Fibroblast of lung (primary cell): ENCODE data around the gene SPOCK1. TPM values are rescaled to one million over a fixed set of nuclear protein-coding genes. Genes with fewer than 3 reads are reported as not detected.

Experiments used
- DNase-seq, 2 donors: peaks; one replicate each; pipeline versions ENCODE4 v3.0.0 to v3.0.0-alpha.2; 2010; ENCODE audit warnings: low read depth in 2 of 2
- H2AFZ ChIP-seq: 2 replicates; pipeline ENCODE4 v1.5.1; 2012; ENCODE audit warnings: low read length, control low read depth, inconsistent platforms
- H3K27ac ChIP-seq: 2 replicates; pipeline ENCODE4 v1.5.1; 2011; ENCODE audit warnings: low read length, control low read depth; ENCODE audit not compliant: insufficient read depth
- H3K27me3 ChIP-seq: 2 replicates; pipeline ENCODE4 v1.5.1; 2011; ENCODE audit warnings: mild to moderate bottlenecking, low read length; ENCODE audit not compliant: control insufficient read depth, insufficient read depth
- H3K36me3 ChIP-seq: 2 replicates; pipeline ENCODE4 v1.5.1; 2011; ENCODE audit warnings: low read length; ENCODE audit not compliant: control insufficient read depth, insufficient read depth
- H3K4me1 ChIP-seq: 2 replicates; pipeline ENCODE4 v1.5.1; 2011; ENCODE audit warnings: low read length; ENCODE audit not compliant: control insufficient read depth, insufficient read depth; ENCODE audit errors: extremely low read depth
- H3K4me2 ChIP-seq: 2 replicates; pipeline ENCODE4 v1.5.1; 2011; ENCODE audit warnings: low read length, control low read depth; ENCODE audit not compliant: insufficient read depth; ENCODE audit errors: extremely low read depth
- H3K4me3 ChIP-seq, 4 experiments: fragments of 200-600 bp in 1 of 4; sonication (generic) in 1 of 4; replicated peaks in 1 of 4; 2 replicates each; pipeline ENCODE4 v1.5.1; 2011 to 2016; ENCODE audit warnings: low read length in 4 of 4, low read depth in 3 of 4, mild to moderate bottlenecking in 3 of 4, control low read depth in 2 of 4, inconsistent platforms in 1 of 4, mixed read lengths in 1 of 4; ENCODE audit not compliant: insufficient read depth in 1 of 4; ENCODE audit errors: control extremely low read depth in 1 of 4
- H3K79me2 ChIP-seq: 2 replicates; pipeline ENCODE4 v1.5.1; 2012; ENCODE audit warnings: mild to moderate bottlenecking, low read length, inconsistent platforms; ENCODE audit not compliant: control insufficient read depth, insufficient read depth
- H3K9ac ChIP-seq: 2 replicates; pipeline ENCODE4 v1.5.1; 2011; ENCODE audit warnings: mild to moderate bottlenecking, low read length, control low read depth; ENCODE audit not compliant: insufficient read depth
- H3K9me3 ChIP-seq: 2 replicates; pipeline ENCODE4 v1.5.1; 2012; ENCODE audit warnings: low read depth, low read length; ENCODE audit not compliant: control insufficient read depth, insufficient read depth
- H4K20me1 ChIP-seq: 2 replicates; pipeline ENCODE4 v1.5.1; 2011; ENCODE audit warnings: low read length; ENCODE audit not compliant: control insufficient read depth, insufficient read depth; ENCODE audit errors: extremely low read depth
- EZH2 ChIP-seq: IDR thresholded peaks from 2 replicates; pipeline ENCODE4 v1.5.1; 2012; ENCODE audit warnings: low read length, control low read depth, mild to moderate bottlenecking; ENCODE audit errors: missing control alignments
- polyA plus RNA-seq, 2 donors: library from polyadenylated mRNA; depleted of rRNA in 1 of 2; stranded (reverse) in 1 of 2; unstranded in 1 of 2; fragments of >200 nt; gene quantifications; 2 replicates each; pipeline ENCODE4 v1.2.1, GENCODE V29; 2011 to 2012; ENCODE audit warnings: missing spikeins in 1 of 2
- total RNA-seq: library from RNA; depleted of rRNA; stranded (reverse); fragments of >200 nt; gene quantifications from 2 replicates; pipeline ENCODE4 v1.2.1, GENCODE V29; 2014
- TF ChIP-seq, protein P1 (sequence below), 2 donors: IDR thresholded peaks in 1 of 2; conservative IDR thresholded peaks in 1 of 2; 1 replicate in 1 of 2; 2 replicates in 1 of 2; pipeline ENCODE4 v1.5.1; 2011 to 2012; ENCODE audit warnings: low read length in 2 of 2, control low read depth in 1 of 2, inconsistent platforms in 1 of 2, low read depth in 1 of 2, mild to moderate bottlenecking in 1 of 2

The SPOCK1 gene
- total and polyA plus RNA-seq, 2 donors (not counting 1 experiment from before 2014, with no cell fraction given) = 11.1 to 34.9 TPM

DNA sequence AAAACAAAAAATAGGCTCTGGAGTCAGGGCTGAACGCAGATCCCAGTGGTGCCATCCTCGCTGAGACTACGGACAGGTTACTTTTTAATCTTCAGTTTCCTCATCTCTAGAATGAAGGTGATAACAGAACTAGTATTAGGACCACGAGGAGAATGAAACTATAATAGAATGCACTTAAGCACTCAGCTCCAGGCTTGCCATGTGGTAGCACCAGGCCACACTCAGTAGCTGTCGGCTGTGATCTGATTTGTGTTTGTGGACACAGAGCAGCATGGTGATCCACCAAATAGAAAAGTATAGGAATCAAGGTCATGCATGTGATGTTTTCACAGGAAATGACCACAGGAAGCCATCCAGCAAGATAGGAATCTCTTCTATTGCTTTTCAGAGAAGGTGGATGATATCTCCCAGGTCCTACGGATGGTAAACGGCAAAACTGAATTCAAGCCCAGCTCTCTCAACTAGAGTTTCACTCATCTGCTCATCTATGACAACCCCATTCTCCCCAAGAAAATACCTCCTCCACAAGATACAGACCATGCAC lies 498.0 kb downstream of the SPOCK1 start:
- no peaks in the 10 kb centered on the region for H3K79me2 ChIP-seq

DNA sequence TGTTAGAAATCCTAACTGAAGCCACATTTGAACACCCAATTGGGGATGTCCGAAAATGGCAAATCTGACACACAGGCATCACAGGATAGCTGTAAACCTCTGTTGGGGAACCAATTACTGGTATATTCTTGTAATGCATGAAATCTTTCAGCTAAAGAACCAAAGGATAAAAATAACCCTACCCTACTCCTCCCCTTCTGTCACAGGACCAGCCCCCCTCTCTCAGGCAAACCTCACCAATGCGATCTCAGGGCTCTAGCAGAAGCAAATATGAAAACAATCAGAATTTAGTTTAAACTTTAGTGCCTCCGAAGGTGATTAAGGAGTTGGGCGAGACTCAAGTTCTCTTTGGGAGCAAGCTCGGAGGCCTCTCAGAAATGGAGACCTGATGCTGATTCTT lies 499.3 kb downstream of the SPOCK1 start:
- TF ChIP-seq, protein P1, sequence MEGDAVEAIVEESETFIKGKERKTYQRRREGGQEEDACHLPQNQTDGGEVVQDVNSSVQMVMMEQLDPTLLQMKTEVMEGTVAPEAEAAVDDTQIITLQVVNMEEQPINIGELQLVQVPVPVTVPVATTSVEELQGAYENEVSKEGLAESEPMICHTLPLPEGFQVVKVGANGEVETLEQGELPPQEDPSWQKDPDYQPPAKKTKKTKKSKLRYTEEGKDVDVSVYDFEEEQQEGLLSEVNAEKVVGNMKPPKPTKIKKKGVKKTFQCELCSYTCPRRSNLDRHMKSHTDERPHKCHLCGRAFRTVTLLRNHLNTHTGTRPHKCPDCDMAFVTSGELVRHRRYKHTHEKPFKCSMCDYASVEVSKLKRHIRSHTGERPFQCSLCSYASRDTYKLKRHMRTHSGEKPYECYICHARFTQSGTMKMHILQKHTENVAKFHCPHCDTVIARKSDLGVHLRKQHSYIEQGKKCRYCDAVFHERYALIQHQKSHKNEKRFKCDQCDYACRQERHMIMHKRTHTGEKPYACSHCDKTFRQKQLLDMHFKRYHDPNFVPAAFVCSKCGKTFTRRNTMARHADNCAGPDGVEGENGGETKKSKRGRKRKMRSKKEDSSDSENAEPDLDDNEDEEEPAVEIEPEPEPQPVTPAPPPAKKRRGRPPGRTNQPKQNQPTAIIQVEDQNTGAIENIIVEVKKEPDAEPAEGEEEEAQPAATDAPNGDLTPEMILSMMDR (conservative IDR thresholded peaks at IDR 0.05 in 1 of 2, IDR thresholded peaks at IDR 0.05 in 1 of 2; ENCODE audit: low read depth in 1 of 2, low read length in 2 of 2) = no peak
- no peak for TF ChIP-seq EZH2
- Histone ChIP-seq H3K9ac (no peak overlapping the region), H3K4me1 (no peaks in the 10 kb centered on the region)

More for the DNA sequence above, 498.0 kb downstream of the SPOCK1 start:
- no peak overlapping the region for H2AFZ ChIP-seq
- no peaks in the 10 kb centered on the region for H3K27me3 ChIP-seq
- no peaks in the 10 kb centered on the region for H3K4me1 ChIP-seq
- H3K4me3 ChIP-seq = no peak overlapping the region
- no peak overlapping the region for H3K9ac ChIP-seq
- H4K20me1 ChIP-seq = no peaks in the 10 kb centered on the region
- no peak overlapping the region for H3K4me2 ChIP-seq
- no peak overlapping the region for H3K27ac ChIP-seq
- DNase-seq = no peak
- no peaks in the 10 kb centered on the region for H3K36me3 ChIP-seq
- H3K9me3 ChIP-seq = no peaks in the 10 kb centered on the region
- TF ChIP-seq EZH2 = no peak
- TF ChIP-seq, protein P1 (conservative IDR thresholded peaks at IDR 0.05 in 1 of 2, IDR thresholded peaks at IDR 0.05 in 1 of 2; ENCODE audit: low read depth in 1 of 2, low read length in 2 of 2) = no peak

DNA sequence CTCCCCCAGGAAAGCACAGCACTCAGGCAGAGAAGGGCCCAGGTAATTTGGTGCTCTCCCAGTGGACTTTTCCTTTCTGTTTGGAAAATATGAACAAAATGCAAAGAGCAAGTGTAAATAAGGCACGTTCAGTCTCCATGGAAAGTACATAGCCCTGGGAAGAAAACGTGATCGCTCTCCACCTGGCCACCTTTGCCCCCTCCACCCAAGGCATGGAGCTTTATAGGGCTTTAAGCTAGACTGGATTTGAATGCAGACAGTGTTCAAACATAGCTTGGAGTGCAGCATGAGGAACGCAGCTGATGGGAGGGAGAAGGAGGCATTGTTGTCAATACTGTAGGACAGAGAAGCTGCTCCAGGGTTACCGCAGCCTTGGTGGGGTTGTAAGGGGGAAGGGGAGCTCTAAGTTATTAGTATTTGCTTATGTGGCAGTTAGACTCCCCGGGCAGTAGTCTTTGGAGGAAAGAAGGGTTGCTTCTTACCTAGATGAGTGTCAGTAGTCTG lies 500.2 kb downstream of the SPOCK1 start:
- Histone ChIP-seq H3K9ac (no peak overlapping the region), H3K9me3 (no peaks in the 10 kb centered on the region), H3K79me2 (no peaks in the 10 kb centered on the region), H2AFZ (no peak overlapping the region), H3K4me1 (no peaks in the 10 kb centered on the region), H3K27ac (no peak overlapping the region), H4K20me1 (no peaks in the 10 kb centered on the region), H3K4me3 (no peak overlapping the region), H3K4me2 (no peak overlapping the region), H3K36me3 (no peaks in the 10 kb centered on the region), H3K27me3 (no peaks in the 10 kb centered on the region)
- TF ChIP-seq, protein P1 (conservative IDR thresholded peaks at IDR 0.05 in 1 of 2, IDR thresholded peaks at IDR 0.05 in 1 of 2; ENCODE audit: low read depth in 1 of 2, low read length in 2 of 2) = no peak
- TF ChIP-seq EZH2 = no peak
- DNase-seq = no peak

More for the DNA sequence above, 499.3 kb downstream of the SPOCK1 start:
- DNase-seq = no peak
- Histone ChIP-seq H3K27me3 (no peaks in the 10 kb centered on the region), H3K9me3 (no peaks in the 10 kb centered on the region), H3K4me2 (no peak overlapping the region), H3K79me2 (no peaks in the 10 kb centered on the region), H3K36me3 (no peaks in the 10 kb centered on the region), H4K20me1 (no peaks in the 10 kb centered on the region), H3K4me3 (no peak overlapping the region), H2AFZ (no peak overlapping the region), H3K27ac (no peak overlapping the region)
